B cell (primary cell): ENCODE data around the gene GIGYF2. TPM values are rescaled to one million over a fixed set of nuclear protein-coding genes. Genes with fewer than 3 reads are reported as not detected.

Experiments used
- ATAC-seq: fragments of 200-7000 bp; cut with Tn5 transposase; one replicate; pipeline ENCODE4 v1.10.0; 2021; ENCODE audit warnings: low read depth, mild to moderate bottlenecking, moderate number of reproducible peaks, moderate library complexity
- CTCF ChIA-PET: fragments of 350-600 bp; sonication (Branson Sonifier 250); formaldehyde crosslinking; loops from one replicate; lab custom pipeline; 2021; ENCODE audit warnings: antibody characterized with exemption, inconsistent platforms; lab: Charles Lee
- POLR2A ChIA-PET: fragments of 350-600 bp; sonication (Branson Sonifier 250); formaldehyde crosslinking; loops from one replicate; lab custom pipeline; 2021; ENCODE audit warnings: antibody characterized with exemption; lab: Charles Lee
- DNase-seq: peaks from one replicate; pipeline ENCODE4 v3.0.0; 2013
- H2AFZ ChIP-seq: 2 replicates; pipeline ENCODE4 v1.6.1; 2012; ENCODE audit warnings: mild to moderate bottlenecking, low read depth, low read length; ENCODE audit not compliant: insufficient read depth, poor library complexity, severe bottlenecking
- H3K27ac ChIP-seq, 2 donors: 1 replicate in 1 of 2; 2 replicates in 1 of 2; pipeline ENCODE4 v1.5.1; 2012 to 2013; ENCODE audit warnings: low read length in 2 of 2, mild to moderate bottlenecking in 2 of 2, moderate library complexity in 1 of 2
- H3K27me3 ChIP-seq, 4 experiments: fragments of 200-600 bp in 1 of 4; sonication (generic) in 1 of 4; replicated peaks in 1 of 4; 1 replicate in 2 of 4; 2 replicates in 2 of 4; pipeline versions ENCODE4 v1.6.1 to v1.7.0; 2013 to 2016; ENCODE audit warnings: low read length in 3 of 4, mild to moderate bottlenecking in 2 of 4, mixed read lengths in 1 of 4, moderate library complexity in 1 of 4; ENCODE audit not compliant: insufficient read depth in 4 of 4, control insufficient read depth in 3 of 4; ENCODE audit errors: control extremely low read depth in 1 of 4
- H3K36me3 ChIP-seq, 2 experiments: replicated peaks in 1 of 2; 1 replicate in 1 of 2; 2 replicates in 1 of 2; pipeline versions ENCODE4 v1.6.1 to v1.7.1; 2013; ENCODE audit warnings: low read length in 1 of 2; ENCODE audit not compliant: insufficient read depth in 2 of 2, control insufficient read depth in 1 of 2; ENCODE audit errors: control extremely low read depth in 1 of 2, extremely low read depth in 1 of 2
- H3K4me1 ChIP-seq, 2 donors: fragments of 200-600 bp in 1 of 2; sonication (generic) in 1 of 2; 1 replicate in 1 of 2; 2 replicates in 1 of 2; pipeline versions ENCODE4 v1.5.1 to v1.6.1; 2013 to 2017; ENCODE audit warnings: low read length in 2 of 2; ENCODE audit not compliant: control insufficient read depth in 2 of 2, insufficient read depth in 2 of 2
- H3K4me2 ChIP-seq: replicated peaks from 2 replicates; pipeline ENCODE3; 2012; ENCODE audit warnings: mild to moderate bottlenecking, low read depth, low read length; ENCODE audit not compliant: poor library complexity, severe bottlenecking
- H3K4me3 ChIP-seq, 5 experiments: fragments of 200-600 bp in 1 of 5; sonication (generic) in 1 of 5; 1 replicate in 3 of 5; 2 replicates in 2 of 5; pipeline versions ENCODE4 v1.5.1 to v1.7.0; 2011 to 2016; ENCODE audit warnings: low read length in 4 of 5, mild to moderate bottlenecking in 4 of 5, low read depth in 2 of 5, control low read depth in 1 of 5, moderate library complexity in 1 of 5; ENCODE audit not compliant: insufficient read depth in 1 of 5; ENCODE audit errors: control extremely low read depth in 1 of 5, extremely low read depth in 1 of 5
- H3K79me2 ChIP-seq: fragments of 200-600 bp; sonication (generic); one replicate; pipeline ENCODE4 v1.6.0; 2016; ENCODE audit warnings: low read length; ENCODE audit not compliant: control insufficient read depth, insufficient read depth
- H3K9ac ChIP-seq: fragments of 200-600 bp; sonication (generic); 2 replicates; pipeline ENCODE4 v1.6.1; 2017; ENCODE audit warnings: mild to moderate bottlenecking, low read length, moderate library complexity
- H3K9me3 ChIP-seq, 3 donors: one replicate each; pipeline versions ENCODE4 v1.6.1 to v1.7.1; 2013; ENCODE audit warnings: low read length in 2 of 3; ENCODE audit not compliant: control insufficient read depth in 2 of 3, insufficient read depth in 1 of 3; ENCODE audit errors: control extremely low read depth in 1 of 3
- H4K20me1 ChIP-seq: 2 replicates; pipeline ENCODE4 v1.6.0; 2012; ENCODE audit warnings: mild to moderate bottlenecking, low read length; ENCODE audit not compliant: insufficient read depth, control insufficient read depth, poor library complexity, severe bottlenecking
- H3K27ac Mint-ChIP-seq: one replicate; pipeline ENCODE4 v1.8.0; 2021; ENCODE audit warnings: mixed read lengths
- H3K27me3 Mint-ChIP-seq: one replicate; pipeline ENCODE4 v1.8.0; 2021; ENCODE audit warnings: mixed read lengths
- H3K4me1 Mint-ChIP-seq: one replicate; pipeline ENCODE4 v1.8.0; 2021; ENCODE audit warnings: mixed read lengths
- H3K4me3 Mint-ChIP-seq: one replicate; pipeline ENCODE4 v1.8.0; 2021; ENCODE audit warnings: mixed read lengths
- H3K9me3 Mint-ChIP-seq: one replicate; pipeline ENCODE4 v1.8.0; 2022; ENCODE audit warnings: mixed read lengths; ENCODE audit not compliant: insufficient read depth
- CTCF ChIP-seq: fragments of 200-600 bp; IDR thresholded peaks from one replicate; pipeline ENCODE4 v1.8.0; 2022; ENCODE audit warnings: antibody characterized with exemption, mild to moderate bottlenecking
- EZH2 ChIP-seq: IDR thresholded peaks from 2 replicates; pipeline ENCODE4 v1.6.1; 2012; ENCODE audit warnings: borderline replicate concordance, low read depth, mild to moderate bottlenecking, moderate library complexity, low read length; ENCODE audit not compliant: insufficient read depth, poor library complexity, severe bottlenecking
- WGBS: methylation state at CpG from one replicate; pipeline ENCODE4 v1.1.5; 2013; ENCODE audit warnings: missing lambda C conversion rate; ENCODE audit not compliant: insufficient coverage; 5-methylcytosine and 5-hydroxymethylcytosine counted together
- intact Hi-C: fragments of 100-400 bp; cut with micrococcal nuclease; formaldehyde crosslinking; loops from one replicate; pipeline ENCODE4 v1.10.0; 2022
- polyA plus RNA-seq: library from polyadenylated mRNA; depleted of rRNA; stranded (reverse); fragments of >200 nt; gene quantifications from 2 replicates; pipeline ENCODE4 v1.2.3, GENCODE V29; 2012
- total RNA-seq, 2 donors: library from RNA; stranded (reverse); fragments of 120-200 nt in 1 of 2; gene quantifications; 1 replicate in 1 of 2; 2 replicates in 1 of 2; pipeline versions ENCODE4 v1.2.3 to v1.2.4, GENCODE V29; 2013 to 2022

The GIGYF2 gene
- total and polyA plus RNA-seq, 2 donors (not counting 1 experiment from before 2014, with no cell fraction given): 7.2 to 108 TPM

- Histone ChIP-seq H3K27me3 (no peaks in the 10 kb centered on the region), H2AFZ (no peak overlapping the region), H3K36me3 (peaks cover 0 to 5% of the 10 kb centered on the region in 2 experiments), H3K4me2 (no peak overlapping the region), H3K9me3 (no peaks in the 10 kb centered on the region), H3K9ac (no peak overlapping the region), H3K4me1 (peaks cover 11 to 16% of the 10 kb centered on the region in 2 donors), H3K79me2 (no peaks in the 10 kb centered on the region), H3K4me3 (no peak overlapping the region), H4K20me1 (no peaks in the 10 kb centered on the region), H3K27ac (no peak overlapping the region)
- TF ChIP-seq EZH2 (no peak), CTCF (no peak)
- Mint-ChIP-seq H3K9me3 (no peaks in the 10 kb centered on the region), H3K27me3 (no peaks in the 10 kb centered on the region), H3K4me3 (no peak overlapping the region), H3K27ac (no peak overlapping the region), H3K4me1 (peaks cover 25% of the 10 kb centered on the region)
- DNase-seq (no peak), ATAC-seq (no peak)
- intact Hi-C loops: no loop called here
- ChIA-PET CTCF (interaction anchor here (1.0 kb wide), 1 partner anchor 255 kb away, joined by 3 read pairs; no protein-coding TSS in a partner anchor), POLR2A (no interaction called here)
- WGBS: no CpG with 5 or more reads among the region's 9 CpGs
Observed at GRCh38 chr2:232773815-232774214, 76.7 kb downstream of the GIGYF2 start.

- DNase-seq: no peak
- H3K4me1 Mint-ChIP-seq: peaks cover 20% of the 10 kb centered on the region
- Histone ChIP-seq H3K4me2 (no peak within 1 kb of the TSS), H3K79me2 (no peaks in the 10 kb centered on the region), H3K27ac (no peak within 1 kb of the TSS), H3K27me3 (no peaks in the 10 kb centered on the region), H2AFZ (no peak within 1 kb of the TSS), H3K4me1 (peaks cover 11 to 16% of the 10 kb centered on the region in 2 donors), H3K4me3 (no peak within 1 kb of the TSS), H3K36me3 (peaks cover 0 to 8% of the 10 kb centered on the region in 2 experiments), H4K20me1 (no peaks in the 10 kb centered on the region), H3K9me3 (no peaks in the 10 kb centered on the region), H3K9ac (no peak within 1 kb of the TSS)
- no peak for TF ChIP-seq CTCF
- no peak for TF ChIP-seq EZH2
- H3K27me3 Mint-ChIP-seq: no peaks in the 10 kb centered on the region
- no peaks in the 10 kb centered on the region for H3K9me3 Mint-ChIP-seq
- no peak for ATAC-seq
- ChIA-PET POLR2A (no interaction called here), CTCF (no interaction called here)
- intact Hi-C loops: no loop called here
- no CpG with 5 or more reads among the region's 1 CpG for WGBS
- no peak within 1 kb of the TSS for H3K27ac Mint-ChIP-seq
- H3K4me3 Mint-ChIP-seq: no peak within 1 kb of the TSS
Observed at GRCh38 chr2:232776435-232776834, 79.3 kb downstream of the GIGYF2 start, which contains the start of gene KCNJ13. Gene KCNJ13, minus strand, starts transcription at chr2:232776565. Its CDS starts 5,203 bp downstream, at chr2:232771362.
